GM20431 (cell line): ENCODE results near the gene SLC16A6.
"Not testable (repeated sequence)": the region's sequence is repeated elsewhere in the genome, so short reads cannot be mapped to it uniquely, and the experiment has no call there.

ENCODE experiments used
- in situ Hi-C: fragments of 300-500 bp; cut with MseI, MboI; formaldehyde crosslinking; loops from one replicate; pipeline ENCODE4 v1.15.0; 2020; ENCODE audit warnings: low sequenced_read_pairs; ENCODE audit not compliant: unreplicated experiment

SLC16A6 gene

GRCh38 chr17:68228817-68229570 lies 61.9 kb downstream of the SLC16A6 start:
- in situ Hi-C loops = no loop called here

GRCh38 chr17:68228039-68228680 lies 62.8 kb downstream of the SLC16A6 start:
- in situ Hi-C loops = not testable (repeated sequence)

- in situ Hi-C loops = not testable (repeated sequence)
Measured at GRCh38 chr17:68225055-68225454, 65.9 kb downstream of the SLC16A6 start.

GRCh38 chr17:68222606-68223005 lies 68.3 kb downstream of the SLC16A6 start:
- in situ Hi-C loops = no loop called here

GRCh38 chr17:68221786-68222185 lies 69.1 kb downstream of the SLC16A6 start:
- in situ Hi-C loops = no loop called here

- in situ Hi-C loops = not testable (repeated sequence)
Measured at GRCh38 chr17:68220786-68221185, 70.1 kb downstream of the SLC16A6 start.

GRCh38 chr17:68220186-68220585 lies 70.7 kb downstream of the SLC16A6 start:
- in situ Hi-C loops = not testable (repeated sequence)

- in situ Hi-C loops = not testable (repeated sequence)
Measured at GRCh38 chr17:68219429-68219828, 71.5 kb downstream of the SLC16A6 start.
